Measurements from ENCODE around the gene RAB31. TPM values are rescaled to one million over a fixed set of nuclear protein-coding genes. Genes with fewer than 3 reads are reported as not detected.

RAB31 gene
- total RNA-seq, 2 donors from 2014 or later: 0.42 to 0.82 TPM

GRCh38 chr18:9755110-9755509 is 47.0 kb downstream of the RAB31 start:
- H3K27ac Mint-ChIP-seq: no peak overlapping the region
- no peaks in the 10 kb centered on the region for H3K27me3 Mint-ChIP-seq (ENCODE audit: low read depth)

GRCh38 chr18:9755615-9756014 is 47.5 kb downstream of the RAB31 start:
- peaks cover 4% of the 10 kb centered on the region for H3K27me3 Mint-ChIP-seq (ENCODE audit: low read depth)
- no peaks in the 10 kb centered on the region for H3K9me3 Mint-ChIP-seq
- no peaks in the 10 kb centered on the region for H3K4me1 Mint-ChIP-seq (ENCODE audit: low read depth)
- H3K4me3 Mint-ChIP-seq: no peak overlapping the region
- ATAC-seq (replicated peaks in 1 of 2) (no peak), DNase-seq (no peak)
- no peak overlapping the region for H3K27ac Mint-ChIP-seq
- no peaks in the 10 kb centered on the region for H3K36me3 Mint-ChIP-seq (ENCODE audit: insufficient read depth in 2 of 2)

More at GRCh38 chr18:9755110-9755509, 47.0 kb downstream of the RAB31 start:
- ATAC-seq (replicated peaks in 1 of 2): no peak
- Mint-ChIP-seq H3K36me3 (ENCODE audit: insufficient read depth in 2 of 2) (no peaks in the 10 kb centered on the region), H3K4me1 (ENCODE audit: low read depth) (no peaks in the 10 kb centered on the region), H3K4me3 (no peak overlapping the region), H3K9me3 (no peaks in the 10 kb centered on the region)
- no peak for DNase-seq

GRCh38 chr18:9756271-9756932 is 48.3 kb downstream of the RAB31 start:
- H3K27ac Mint-ChIP-seq: no peak overlapping the region
- no peaks in the 10 kb centered on the region for H3K4me1 Mint-ChIP-seq (ENCODE audit: low read depth)
- no peaks in the 10 kb centered on the region for H3K36me3 Mint-ChIP-seq (ENCODE audit: insufficient read depth in 2 of 2)
- H3K27me3 Mint-ChIP-seq (ENCODE audit: low read depth): peaks cover 5% of the 10 kb centered on the region
- no peak for DNase-seq
- no peaks in the 10 kb centered on the region for H3K9me3 Mint-ChIP-seq
- no peak for ATAC-seq (replicated peaks in 1 of 2)
- no peak overlapping the region for H3K4me3 Mint-ChIP-seq

- H3K4me3 Mint-ChIP-seq: no peak overlapping the region
- H3K4me1 Mint-ChIP-seq (ENCODE audit: low read depth): no peaks in the 10 kb centered on the region
- ATAC-seq (replicated peaks in 1 of 2) (no peak), DNase-seq (no peak)
- no peak overlapping the region for H3K27ac Mint-ChIP-seq
- peaks cover 5% of the 10 kb centered on the region for H3K27me3 Mint-ChIP-seq (ENCODE audit: low read depth)
- no peaks in the 10 kb centered on the region for H3K9me3 Mint-ChIP-seq
- no peaks in the 10 kb centered on the region for H3K36me3 Mint-ChIP-seq (ENCODE audit: insufficient read depth in 2 of 2)
Measured at GRCh38 chr18:9756933-9757470, 48.9 kb downstream of the RAB31 start.

GRCh38 chr18:9757827-9758621 is 49.9 kb downstream of the RAB31 start:
- no peaks in the 10 kb centered on the region for H3K9me3 Mint-ChIP-seq
- H3K36me3 Mint-ChIP-seq (ENCODE audit: insufficient read depth in 2 of 2): no peaks in the 10 kb centered on the region

GRCh38 chr18:9758624-9759075 is 50.5 kb downstream of the RAB31 start:
- H3K4me1 Mint-ChIP-seq (ENCODE audit: low read depth): no peaks in the 10 kb centered on the region
- DNase-seq (no peak), ATAC-seq (replicated peaks in 1 of 2) (no peak)
- H3K4me3 Mint-ChIP-seq: no peak overlapping the region
- H3K9me3 Mint-ChIP-seq: no peaks in the 10 kb centered on the region
- no peak overlapping the region for H3K27ac Mint-ChIP-seq
- peaks cover 10% of the 10 kb centered on the region for H3K27me3 Mint-ChIP-seq (ENCODE audit: low read depth)
- no peaks in the 10 kb centered on the region for H3K36me3 Mint-ChIP-seq (ENCODE audit: insufficient read depth in 2 of 2)

More at GRCh38 chr18:9757827-9758621, 49.9 kb downstream of the RAB31 start:
- Mint-ChIP-seq H3K27me3 (ENCODE audit: low read depth) (peaks cover 10% of the 10 kb centered on the region), H3K4me1 (ENCODE audit: low read depth) (no peaks in the 10 kb centered on the region), H3K4me3 (no peak overlapping the region), H3K27ac (no peak overlapping the region)
- ATAC-seq (replicated peaks in 1 of 2) (no peak), DNase-seq (no peak)

- no peaks in the 10 kb centered on the region for H3K9me3 Mint-ChIP-seq
- no peak overlapping the region for H3K4me3 Mint-ChIP-seq
- ATAC-seq (replicated peaks in 1 of 2) (no peak), DNase-seq (no peak)
- no peak overlapping the region for H3K27ac Mint-ChIP-seq
- no peaks in the 10 kb centered on the region for H3K36me3 Mint-ChIP-seq (ENCODE audit: insufficient read depth in 2 of 2)
- H3K27me3 Mint-ChIP-seq (ENCODE audit: low read depth): peaks cover 10% of the 10 kb centered on the region
- H3K4me1 Mint-ChIP-seq (ENCODE audit: low read depth): no peaks in the 10 kb centered on the region
Measured at GRCh38 chr18:9760641-9761040, 52.5 kb downstream of the RAB31 start.

- Mint-ChIP-seq H3K27ac (no peak overlapping the region), H3K27me3 (ENCODE audit: low read depth) (peaks cover 10% of the 10 kb centered on the region), H3K36me3 (ENCODE audit: insufficient read depth in 2 of 2) (no peaks in the 10 kb centered on the region), H3K4me3 (no peak overlapping the region), H3K9me3 (no peaks in the 10 kb centered on the region), H3K4me1 (ENCODE audit: low read depth) (no peaks in the 10 kb centered on the region)
- ATAC-seq (replicated peaks in 1 of 2): no peak
- DNase-seq: no peak
Measured at GRCh38 chr18:9762526-9762925, 54.4 kb downstream of the RAB31 start.

- no peaks in the 10 kb centered on the region for H3K36me3 Mint-ChIP-seq (ENCODE audit: insufficient read depth in 2 of 2)
- ATAC-seq (replicated peaks in 1 of 2) (no peak), DNase-seq (no peak)
- H3K4me3 Mint-ChIP-seq: no peak overlapping the region
- H3K4me1 Mint-ChIP-seq (ENCODE audit: low read depth): no peaks in the 10 kb centered on the region
- no peak overlapping the region for H3K27ac Mint-ChIP-seq
- H3K9me3 Mint-ChIP-seq: no peaks in the 10 kb centered on the region
- peaks cover 14% of the 10 kb centered on the region for H3K27me3 Mint-ChIP-seq (ENCODE audit: low read depth)
Measured at GRCh38 chr18:9763157-9763556, 55.1 kb downstream of the RAB31 start.

- ATAC-seq (replicated peaks in 1 of 2) (no peak), DNase-seq (no peak)
- H3K4me3 Mint-ChIP-seq: no peak overlapping the region
- H3K27me3 Mint-ChIP-seq (ENCODE audit: low read depth): peaks cover 19% of the 10 kb centered on the region
- no peaks in the 10 kb centered on the region for H3K9me3 Mint-ChIP-seq
- no peaks in the 10 kb centered on the region for H3K4me1 Mint-ChIP-seq (ENCODE audit: low read depth)
- no peaks in the 10 kb centered on the region for H3K36me3 Mint-ChIP-seq (ENCODE audit: insufficient read depth in 2 of 2)
- no peak overlapping the region for H3K27ac Mint-ChIP-seq
Measured at GRCh38 chr18:9764011-9764481, 55.9 kb downstream of the RAB31 start.

- Mint-ChIP-seq H3K27me3 (ENCODE audit: low read depth) (peaks cover 27% of the 10 kb centered on the region), H3K27ac (no peak overlapping the region), H3K4me3 (no peak overlapping the region), H3K9me3 (no peaks in the 10 kb centered on the region), H3K36me3 (ENCODE audit: insufficient read depth in 2 of 2) (no peaks in the 10 kb centered on the region), H3K4me1 (ENCODE audit: low read depth) (no peaks in the 10 kb centered on the region)
- ATAC-seq (replicated peaks in 1 of 2) (no peak), DNase-seq (no peak)
Measured at GRCh38 chr18:9765501-9765900, 57.4 kb downstream of the RAB31 start.

- no peaks in the 10 kb centered on the region for H3K4me1 Mint-ChIP-seq (ENCODE audit: low read depth)
- DNase-seq: no peak
Measured at GRCh38 chr18:9766076-9766481, 58.0 kb downstream of the RAB31 start.

GRCh38 chr18:9766740-9767139 is 58.6 kb downstream of the RAB31 start:
- ATAC-seq (replicated peaks in 1 of 2) (no peak), DNase-seq (no peak)
- no peaks in the 10 kb centered on the region for H3K36me3 Mint-ChIP-seq (ENCODE audit: insufficient read depth in 2 of 2)
- H3K27ac Mint-ChIP-seq: no peak overlapping the region
- no peak overlapping the region for H3K4me3 Mint-ChIP-seq
- H3K4me1 Mint-ChIP-seq (ENCODE audit: low read depth): peaks cover 3% of the 10 kb centered on the region
- no peaks in the 10 kb centered on the region for H3K9me3 Mint-ChIP-seq
- peaks cover 31% of the 10 kb centered on the region for H3K27me3 Mint-ChIP-seq (ENCODE audit: low read depth)

More at GRCh38 chr18:9766076-9766481, 58.0 kb downstream of the RAB31 start:
- peaks cover 25% of the 10 kb centered on the region for H3K27me3 Mint-ChIP-seq (ENCODE audit: low read depth)
- H3K4me3 Mint-ChIP-seq: no peak overlapping the region
- H3K36me3 Mint-ChIP-seq (ENCODE audit: insufficient read depth in 2 of 2): no peaks in the 10 kb centered on the region
- H3K27ac Mint-ChIP-seq: no peak overlapping the region
- ATAC-seq (replicated peaks in 1 of 2): no peak
- H3K9me3 Mint-ChIP-seq: no peaks in the 10 kb centered on the region
